ENCODE measurements around the gene C10orf120. TPM values are rescaled to one million over a fixed set of nuclear protein-coding genes. Genes with fewer than 3 reads are reported as not detected.

Gene C10orf120
- total and polyA plus RNA-seq, 5 donors = not detected

- no peak overlapping the region for H3K27ac ChIP-seq (ENCODE audit: low read length)
- intact Hi-C loops (cut with DNase I) = loop anchor here in 3 of 4 donors (2.0 to 5.0 kb wide), 4 partner anchors 40 to 58 kb away; no protein-coding TSS in a partner anchor
- ATAC-seq (peak; percentile 59 to 72), DNase-seq (peak; percentile 48 to 81 (median 71))
- H3K4me1 ChIP-seq (ENCODE audit: control insufficient read depth, insufficient read depth, low read length) = no peaks in the 10 kb centered on the region
- no peak overlapping the region for H3K4me3 ChIP-seq (ENCODE audit: low read length)
- no peaks in the 10 kb centered on the region for H3K9me3 ChIP-seq (ENCODE audit: control insufficient read depth, low read length)
- H3K27me3 ChIP-seq (ENCODE audit: control insufficient read depth, insufficient read depth) = no peaks in the 10 kb centered on the region
- WGBS = 33% methylated on average over 10 of the region's 10 CpGs
These were observed 50.8 kb downstream of the C10orf120 start for GRCh38 chr10:122648599-122649428.

Other genes with a start within 250 kb of the C10orf120 start
- not detected for gene ARMS2, start 245.2 kb downstream of the C10orf120 start, total RNA-seq
- not detected for gene ARMS2, start 245.2 kb downstream of the C10orf120 start, polyA plus RNA-seq
- gene HTRA1, start 238.3 kb downstream of the C10orf120 start, total RNA-seq = 10 to 100 TPM; 40.5 to 49.7 (median 42.9) TPM
- 46.1 TPM for gene HTRA1, start 238.3 kb downstream of the C10orf120 start, polyA plus RNA-seq
- gene DMBT1, start 139.1 kb downstream of the C10orf120 start, total RNA-seq = under 1 TPM; 0.06 to 0.17 (median 0.09) TPM
- 0.09 TPM for gene DMBT1, start 139.1 kb downstream of the C10orf120 start, polyA plus RNA-seq
- gene CUZD1, start 146.0 kb upstream of the C10orf120 start, total RNA-seq = under 1 TPM; 0.17 to 0.53 (median 0.25) TPM
- 0.25 TPM for gene CUZD1, start 146.0 kb upstream of the C10orf120 start, polyA plus RNA-seq
- 1 to 10 TPM in 2 of 4 donors, under 1 TPM in 2; 0.47 to 1.4 (median 0.88) TPM for gene FAM24B, start 179.7 kb upstream of the C10orf120 start, total RNA-seq
- 1.2 TPM for gene FAM24B, start 179.7 kb upstream of the C10orf120 start, polyA plus RNA-seq
- not detected for gene FAM24A, start 210.8 kb upstream of the C10orf120 start, total RNA-seq
- gene FAM24A, start 210.8 kb upstream of the C10orf120 start, polyA plus RNA-seq = not detected